GM21390 (cell line): ENCODE measurements around the gene PTPRG.

Experiments used
- ATAC-seq: cut with Tn5 transposase; IDR thresholded peaks from one replicate; pipeline ENCODE4 v1.9.1; 2021; ENCODE audit not compliant: unreplicated experiment

Gene PTPRG

DNA sequence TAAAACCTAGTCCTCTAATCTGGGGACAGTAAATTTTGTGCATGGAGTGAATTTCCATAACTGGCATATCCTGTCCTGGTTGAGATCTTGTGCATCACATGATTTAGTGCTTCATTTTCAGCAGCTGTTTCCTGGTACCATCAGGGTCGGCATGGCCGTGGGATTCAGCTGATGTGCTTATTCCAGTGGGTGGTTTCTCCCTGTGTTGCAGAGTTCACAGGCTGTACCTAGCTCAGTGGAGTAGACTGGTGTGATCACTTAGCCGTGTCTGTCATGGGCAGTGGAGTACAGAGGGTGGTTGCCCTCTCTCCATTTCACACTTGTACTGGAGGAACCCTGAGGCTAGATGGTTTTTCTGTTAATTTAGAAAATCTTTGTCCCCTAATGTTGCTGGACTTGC, 228.5 kb downstream of the PTPRG start:
- no peak for ATAC-seq

DNA sequence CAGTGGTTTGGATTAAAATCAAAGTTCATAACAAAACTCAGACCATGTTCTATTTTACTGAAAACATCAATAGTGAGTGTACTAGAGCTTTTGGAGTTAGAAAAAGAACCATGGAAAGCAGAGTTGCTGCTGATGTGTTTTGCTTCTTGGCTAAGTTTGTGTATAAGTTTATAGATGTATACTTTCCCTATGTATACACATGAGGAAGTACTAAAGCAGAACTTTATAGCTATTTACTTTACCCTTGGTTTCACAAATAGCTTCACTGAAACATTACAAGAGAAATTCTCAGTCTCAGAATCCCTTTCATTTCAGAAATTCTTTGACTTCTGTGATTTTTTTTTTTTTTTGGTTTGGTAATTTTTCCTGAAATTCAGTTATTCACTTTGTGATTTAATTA, 229.0 kb downstream of the PTPRG start:
- no peak for ATAC-seq

- no peak for ATAC-seq
Measured at GRCh38 chr3:61793056-61793455, 231.7 kb downstream of the PTPRG start.

- ATAC-seq: no peak
Measured at GRCh38 chr3:61793521-61793920, 232.2 kb downstream of the PTPRG start.

DNA sequence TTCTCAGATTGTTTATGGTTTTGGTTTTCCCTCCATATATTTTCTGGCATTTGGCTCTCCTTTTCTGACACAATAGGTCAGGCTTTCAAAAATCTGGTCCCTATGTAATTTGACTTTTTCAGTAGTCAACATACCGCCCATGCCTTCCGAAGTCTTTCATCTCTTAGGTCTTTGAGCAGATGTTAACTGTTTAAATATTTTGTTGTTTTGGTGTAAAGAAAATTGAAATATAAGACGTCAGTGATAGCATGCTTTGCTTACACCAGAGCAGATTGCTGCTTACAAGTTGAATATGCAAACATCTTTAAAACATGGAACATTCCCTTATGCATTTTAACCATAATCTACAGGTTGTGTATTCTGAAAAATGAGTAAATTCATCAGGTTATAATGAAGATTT, 233.0 kb downstream of the PTPRG start:
- no peak for ATAC-seq

- no peak for ATAC-seq
Measured at GRCh38 chr3:61794961-61795360, 233.6 kb downstream of the PTPRG start.

- ATAC-seq: no peak
Measured at GRCh38 chr3:61796088-61796680, 234.8 kb downstream of the PTPRG start.

DNA sequence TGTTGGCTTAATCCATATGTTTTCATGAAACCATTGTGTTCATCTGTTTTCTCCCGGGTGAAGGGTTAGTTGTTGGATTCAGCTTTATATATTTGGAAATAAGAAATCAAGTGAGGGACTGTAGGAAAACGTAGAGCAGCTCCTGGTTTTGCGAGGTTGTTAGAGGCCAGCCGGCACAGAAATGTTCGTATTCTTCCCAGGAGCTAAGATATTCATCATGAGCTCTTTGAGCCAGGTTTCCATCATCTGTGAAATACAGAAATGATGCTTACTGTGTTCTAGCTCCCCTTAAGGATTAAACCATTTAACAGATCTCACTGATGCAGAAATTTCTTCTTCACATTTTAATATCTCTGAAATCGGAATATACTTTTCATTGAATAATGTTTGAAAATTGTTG, 235.5 kb downstream of the PTPRG start:
- no peak for ATAC-seq

GRCh38 chr3:61802772-61803171, 241.4 kb downstream of the PTPRG start:
- no peak for ATAC-seq

GRCh38 chr3:61803983-61804382, 242.6 kb downstream of the PTPRG start:
- ATAC-seq: no peak

GRCh38 chr3:61804782-61805181, 243.4 kb downstream of the PTPRG start:
- no peak for ATAC-seq

DNA sequence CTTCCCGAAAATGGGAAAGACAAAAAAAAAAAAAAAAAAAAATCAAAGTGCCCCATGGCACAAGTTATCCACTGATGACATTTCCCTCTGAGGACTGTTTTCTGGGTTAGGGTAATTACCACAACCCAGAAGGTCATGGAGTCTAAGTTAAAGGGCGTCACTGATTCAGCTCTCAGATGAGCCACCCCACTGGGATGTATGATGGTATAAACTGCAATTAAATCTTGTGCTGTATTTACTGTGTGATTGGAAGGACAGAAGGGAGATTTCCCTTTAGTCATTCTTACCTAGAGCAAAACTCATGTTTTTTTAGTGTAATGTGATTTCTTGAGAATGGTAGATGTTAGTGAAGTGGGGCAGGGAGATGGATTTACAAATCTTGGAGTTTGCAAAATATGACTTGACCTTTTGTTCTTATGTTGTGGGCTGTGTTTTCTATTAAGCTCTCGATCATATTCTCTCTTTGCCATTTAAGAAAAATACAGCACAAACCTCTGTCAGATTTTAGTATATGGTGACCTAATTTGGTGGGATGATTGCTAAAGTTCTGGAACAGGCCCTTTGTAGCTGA, 244.2 kb downstream of the PTPRG start:
- ATAC-seq: no peak

DNA sequence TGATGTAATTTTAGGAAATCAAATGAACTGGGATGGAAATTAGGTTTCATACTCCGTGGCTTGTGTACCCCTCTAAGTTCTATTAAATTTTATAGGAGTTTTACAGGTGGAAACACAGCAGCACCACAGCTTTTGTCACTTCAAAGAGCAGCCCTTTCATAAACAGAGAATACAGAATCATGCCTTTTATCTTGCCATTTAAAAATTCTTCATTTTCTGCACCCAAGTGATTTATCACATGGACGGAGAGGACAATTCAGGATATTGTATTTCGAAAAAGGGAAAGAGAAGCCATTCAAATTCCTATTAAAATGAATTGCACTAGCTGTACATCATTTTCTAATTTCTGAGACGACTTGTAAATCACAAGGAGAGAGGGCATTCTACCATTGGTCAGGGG, 245.4 kb downstream of the PTPRG start:
- no peak for ATAC-seq

GRCh38 chr3:61807865-61808276, 246.5 kb downstream of the PTPRG start:
- no peak for ATAC-seq

DNA sequence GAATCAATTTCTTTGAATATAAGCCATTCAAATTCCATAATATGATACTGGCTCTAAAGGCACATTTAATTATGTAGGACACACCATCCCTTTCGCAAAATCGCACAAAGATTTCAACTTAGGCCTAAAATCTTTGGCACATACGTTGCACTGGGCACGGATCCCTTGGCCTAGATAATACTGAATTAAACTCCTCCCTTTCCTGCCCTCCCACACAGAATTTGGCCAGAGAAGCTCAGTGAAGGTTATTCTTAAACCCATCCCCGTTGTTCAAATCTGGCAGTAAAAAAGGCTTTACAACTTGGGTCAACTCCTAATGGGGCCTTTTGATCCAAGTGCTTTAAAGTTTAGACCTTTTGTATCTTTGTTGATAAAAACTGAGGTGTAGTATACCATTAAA, 247.2 kb downstream of the PTPRG start:
- no peak for ATAC-seq

GRCh38 chr3:61808999-61809398, 247.6 kb downstream of the PTPRG start:
- no peak for ATAC-seq

DNA sequence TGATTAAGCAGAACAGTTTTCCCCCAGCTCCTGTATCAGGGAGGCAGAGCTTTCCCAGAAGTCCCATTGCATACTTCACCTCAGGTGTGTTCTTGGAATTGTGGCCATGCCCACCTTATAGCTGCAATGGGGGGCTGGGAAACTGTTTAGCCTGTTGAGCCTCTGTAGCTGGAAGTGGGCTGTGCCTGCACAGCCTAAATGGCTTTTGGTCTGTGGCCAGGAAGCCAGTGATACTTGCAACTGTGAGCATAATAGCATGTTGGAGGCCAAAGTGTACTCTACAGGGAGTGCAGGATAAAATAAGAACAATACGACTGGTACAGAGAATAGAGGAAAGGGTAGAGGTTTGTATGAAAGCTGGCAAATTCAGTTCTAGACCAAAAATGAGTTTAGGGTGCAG, 248.5 kb downstream of the PTPRG start:
- no peak for ATAC-seq

DNA sequence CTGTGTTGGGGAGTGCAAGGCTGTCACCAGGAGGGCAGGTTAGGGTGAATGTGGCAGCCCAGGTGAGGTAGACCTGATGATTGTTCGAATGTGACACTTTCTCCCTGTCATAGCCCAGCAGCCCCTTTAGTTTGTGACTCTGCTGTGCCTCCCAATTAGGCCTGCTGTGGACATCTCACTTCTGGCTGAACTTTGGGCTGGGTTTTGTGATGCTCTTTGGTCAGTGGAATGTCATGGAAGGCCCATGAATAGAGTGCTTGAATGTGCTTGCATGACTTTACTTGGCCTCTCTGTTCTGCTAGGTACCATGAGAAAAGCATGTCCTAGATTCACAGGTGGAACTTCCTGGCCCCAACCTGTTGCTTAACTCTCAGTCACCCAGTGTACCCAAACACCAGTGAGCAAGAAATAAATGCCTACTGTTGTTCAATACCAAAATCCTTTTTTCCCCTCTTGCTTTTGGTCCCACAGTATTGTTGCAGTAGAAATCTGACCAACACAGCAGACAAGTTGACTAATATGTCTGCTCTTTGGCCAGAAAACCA, 249.7 kb downstream of the PTPRG start:
- ATAC-seq: no peak

DNA sequence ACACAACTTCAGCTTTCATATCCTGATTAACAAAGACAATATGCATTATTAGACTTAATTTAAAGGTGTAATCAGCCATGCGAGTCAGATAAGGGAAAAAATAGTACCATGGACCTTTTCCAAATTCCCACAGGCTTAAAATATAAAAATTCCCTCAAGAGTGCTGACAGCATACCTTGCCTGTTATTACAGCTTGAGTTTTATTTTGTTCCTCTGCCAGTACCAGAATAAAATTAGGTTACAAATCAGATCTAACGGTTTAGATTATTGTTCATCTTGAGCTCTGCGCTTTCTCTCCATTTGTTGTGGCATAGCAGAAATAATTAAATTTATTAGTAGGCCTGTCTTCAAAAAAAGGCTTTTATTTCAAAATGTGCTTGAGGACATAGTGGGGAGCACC, 250.3 kb downstream of the PTPRG start:
- no peak for ATAC-seq

DNA sequence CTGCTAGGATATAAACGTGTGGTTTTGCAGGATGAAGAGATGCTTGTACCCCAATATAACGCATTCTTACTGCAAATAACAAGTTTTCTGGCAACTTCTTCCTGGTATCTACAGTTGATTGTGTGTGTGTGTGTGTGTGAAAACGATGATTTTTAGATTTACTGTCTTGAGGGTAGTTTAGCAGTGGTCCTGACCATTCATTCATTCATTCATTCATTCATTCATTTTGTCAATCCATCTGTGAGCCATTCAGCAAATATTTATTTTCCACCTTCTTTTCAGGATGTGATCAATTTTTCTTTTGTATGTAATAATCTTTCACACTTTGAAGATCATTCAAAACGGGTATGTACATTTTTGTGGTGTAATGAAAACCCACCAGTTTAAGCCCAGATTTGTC, 250.7 kb downstream of the PTPRG start:
- no peak for ATAC-seq

DNA sequence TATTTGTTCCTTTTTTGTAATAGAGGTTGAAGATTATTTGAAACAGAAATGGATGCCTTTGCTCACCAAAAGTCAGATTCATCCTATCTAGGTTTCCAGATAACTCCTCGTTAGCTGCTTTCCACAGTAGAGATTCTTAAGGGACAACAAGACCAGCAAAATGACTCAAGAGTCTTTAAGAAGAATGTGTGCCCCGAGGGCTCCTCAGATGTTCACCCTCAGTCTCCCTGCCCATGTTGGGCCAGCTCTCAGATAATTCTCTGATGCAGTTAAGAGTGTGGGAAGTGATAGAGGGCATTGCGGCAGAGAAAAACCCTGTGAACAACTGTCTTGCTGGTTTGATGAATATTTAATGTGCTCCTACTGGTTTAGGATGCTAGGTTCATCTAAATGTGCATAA, 251.1 kb downstream of the PTPRG start:
- no peak for ATAC-seq

DNA sequence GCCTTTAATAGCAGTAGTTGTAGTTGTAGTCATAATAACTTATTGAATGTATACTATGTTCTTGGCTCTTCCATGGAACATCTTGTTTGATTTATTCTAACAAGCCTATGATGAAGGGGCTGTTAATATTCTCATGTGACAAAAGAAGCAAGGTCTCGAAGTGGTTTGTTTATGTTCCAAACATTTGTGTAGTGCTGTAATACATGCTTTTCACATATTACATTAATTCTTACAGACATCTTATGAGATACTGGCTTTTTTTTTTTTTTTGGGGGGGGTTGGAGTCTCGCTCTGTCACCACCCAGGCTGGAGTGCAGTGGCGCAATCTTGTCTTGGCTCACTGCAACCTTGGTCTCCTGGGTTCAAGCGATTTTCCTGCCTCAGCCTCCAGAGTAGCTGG, 252.3 kb downstream of the PTPRG start:
- ATAC-seq: no peak

DNA sequence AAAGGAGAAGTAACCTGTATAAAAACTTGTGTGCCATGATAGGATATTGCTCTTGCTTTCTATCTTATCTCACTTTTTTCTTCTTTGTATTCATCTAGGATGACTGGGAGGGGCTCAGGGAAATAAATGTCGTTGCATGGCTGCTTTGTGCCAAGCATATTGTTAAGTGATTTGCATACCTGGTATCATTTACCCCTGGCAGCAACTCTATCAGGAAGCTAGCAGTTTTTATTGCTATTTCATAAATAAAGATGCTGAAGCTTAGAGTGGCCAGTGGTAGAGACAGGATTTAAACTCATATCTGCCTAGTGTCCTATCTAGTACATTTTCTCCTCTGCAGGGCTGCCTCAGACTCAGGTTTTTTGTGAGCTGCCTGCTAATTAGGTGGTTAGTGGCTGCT, 253.3 kb downstream of the PTPRG start:
- ATAC-seq: no peak
